Skeletal muscle satellite cell (primary cell): Measurements from ENCODE around the gene ARL4D.

ENCODE experiments used
- H3K27me3 ChIP-seq: 2 replicates; pipeline ENCODE4 v1.7.0; 2013; ENCODE audit warnings: low read length; ENCODE audit not compliant: control insufficient read depth, insufficient read depth
- H3K36me3 ChIP-seq: 2 replicates; pipeline ENCODE4 v1.7.0; 2013; ENCODE audit warnings: mild to moderate bottlenecking, control low read depth, low read length; ENCODE audit not compliant: insufficient read depth
- H3K4me1 ChIP-seq: 2 replicates; pipeline ENCODE4 v1.7.0; 2013; ENCODE audit warnings: low read length; ENCODE audit not compliant: control insufficient read depth, insufficient read depth
- H3K4me2 ChIP-seq: 2 replicates; pipeline ENCODE4 v1.7.0; 2013; ENCODE audit warnings: mild to moderate bottlenecking, low read length
- H3K4me3 ChIP-seq: 2 replicates; pipeline ENCODE4 v1.7.0; 2013; ENCODE audit warnings: low read length
- H3K9ac ChIP-seq: 2 replicates; pipeline ENCODE4 v1.7.0; 2013; ENCODE audit warnings: mild to moderate bottlenecking, low read depth, low read length, moderate library complexity
- H3K9me3 ChIP-seq: replicated peaks from 2 replicates; pipeline ENCODE4 v1.7.0; 2013; ENCODE audit warnings: mild to moderate bottlenecking, control low read depth, low read length

Gene ARL4D

DNA sequence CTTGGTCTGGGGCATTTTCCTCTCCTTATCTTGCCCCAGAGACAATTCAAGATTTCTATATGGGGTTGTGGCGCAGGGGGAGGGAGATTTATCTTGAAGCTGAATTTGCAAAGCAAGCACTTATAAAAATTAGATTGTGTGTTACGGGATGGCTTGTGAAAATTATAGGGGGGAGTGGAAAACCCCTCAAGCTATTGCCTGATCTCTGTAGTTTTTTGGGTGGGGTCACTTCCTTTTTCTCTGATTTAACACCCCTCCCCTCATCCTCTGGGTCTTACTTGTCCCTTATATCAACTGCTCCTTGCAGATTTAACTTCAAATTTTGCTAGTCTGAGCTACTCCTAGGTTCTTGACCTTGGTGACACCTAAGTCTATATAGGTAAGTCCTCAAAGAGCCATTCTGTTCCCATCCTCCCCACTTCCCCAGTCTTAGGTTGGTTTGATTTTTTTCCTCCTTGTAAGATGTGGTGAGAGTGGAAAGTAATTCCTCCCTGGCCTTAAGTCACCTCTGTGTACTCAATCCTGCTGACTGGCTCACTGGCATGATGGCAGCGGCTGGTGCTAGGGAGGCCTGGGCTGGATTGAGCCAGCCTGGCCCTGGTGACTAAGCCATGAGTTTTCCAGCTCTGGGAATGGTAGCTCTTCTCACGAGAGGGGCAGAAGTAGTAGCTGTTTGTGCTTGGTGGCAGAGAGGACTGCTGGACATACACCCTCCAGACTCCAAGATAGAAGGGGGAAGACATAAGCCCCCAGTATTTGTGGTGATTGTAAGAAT is 2.3 kb downstream of the ARL4D start:
- H3K4me3 ChIP-seq = peak overlapping the region; percentile 96
- H3K4me1 ChIP-seq = peaks cover 31% of the 10 kb centered on the region
- peaks cover 24% of the 10 kb centered on the region for H3K36me3 ChIP-seq
- H3K27me3 ChIP-seq = no peaks in the 10 kb centered on the region
- no peaks in the 10 kb centered on the region for H3K9me3 ChIP-seq
- peak overlapping the region; percentile 94 for H3K4me2 ChIP-seq
- peak overlapping the region; percentile 95 for H3K9ac ChIP-seq

DNA sequence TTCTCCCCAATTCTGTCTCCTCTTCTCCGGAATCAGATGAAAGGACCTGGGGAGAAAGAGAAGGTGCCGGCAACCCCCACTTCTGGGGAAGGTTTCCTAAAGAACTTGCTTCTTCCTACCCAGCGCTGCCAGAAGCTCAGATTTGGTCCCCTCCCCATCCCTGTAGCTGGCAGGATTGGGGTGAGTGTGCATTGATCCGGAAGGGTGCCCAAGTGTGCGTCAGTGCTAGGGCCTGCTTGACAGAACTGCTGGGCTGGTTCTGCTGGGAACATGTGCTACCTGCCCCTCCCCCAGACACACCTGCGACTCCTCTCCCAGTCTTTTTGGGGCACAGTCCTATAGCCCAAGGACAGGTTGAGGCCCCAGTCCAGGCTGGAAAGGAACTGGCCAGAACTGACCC is 3.3 kb downstream of the ARL4D start:
- Histone ChIP-seq H3K4me2 (peak overlapping the region; percentile 94), H3K9me3 (no peaks in the 10 kb centered on the region), H3K27me3 (no peaks in the 10 kb centered on the region), H3K36me3 (peaks cover 24% of the 10 kb centered on the region), H3K9ac (peak overlapping the region; percentile 95), H3K4me3 (no peak overlapping the region), H3K4me1 (peaks cover 35% of the 10 kb centered on the region)

DNA sequence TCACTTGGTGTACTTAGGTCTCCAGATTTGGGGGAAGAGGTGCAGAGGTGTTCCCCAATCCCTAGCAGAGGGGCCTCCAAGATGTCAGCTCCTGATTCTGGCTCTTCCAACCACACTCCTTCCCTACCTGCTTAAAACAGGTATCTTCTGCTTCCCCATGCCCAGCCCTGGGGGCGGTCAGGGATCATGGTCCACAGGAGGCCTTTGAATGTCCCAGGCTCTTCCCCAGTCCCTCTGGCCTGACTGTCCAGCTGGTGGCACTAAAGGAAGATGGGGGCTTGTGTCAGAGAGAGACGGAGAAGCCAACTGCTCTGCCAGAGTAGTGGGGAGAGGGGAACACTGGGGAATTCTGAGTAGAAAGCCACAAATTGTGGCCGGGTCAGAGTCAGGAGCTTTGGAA is 3.8 kb downstream of the ARL4D start:
- no peaks in the 10 kb centered on the region for H3K27me3 ChIP-seq
- H3K9me3 ChIP-seq = no peaks in the 10 kb centered on the region
- H3K4me1 ChIP-seq = peaks cover 39% of the 10 kb centered on the region
- H3K36me3 ChIP-seq = peaks cover 24% of the 10 kb centered on the region
- H3K4me3 ChIP-seq = no peak overlapping the region
- no peak overlapping the region for H3K9ac ChIP-seq
- no peak overlapping the region for H3K4me2 ChIP-seq

DNA sequence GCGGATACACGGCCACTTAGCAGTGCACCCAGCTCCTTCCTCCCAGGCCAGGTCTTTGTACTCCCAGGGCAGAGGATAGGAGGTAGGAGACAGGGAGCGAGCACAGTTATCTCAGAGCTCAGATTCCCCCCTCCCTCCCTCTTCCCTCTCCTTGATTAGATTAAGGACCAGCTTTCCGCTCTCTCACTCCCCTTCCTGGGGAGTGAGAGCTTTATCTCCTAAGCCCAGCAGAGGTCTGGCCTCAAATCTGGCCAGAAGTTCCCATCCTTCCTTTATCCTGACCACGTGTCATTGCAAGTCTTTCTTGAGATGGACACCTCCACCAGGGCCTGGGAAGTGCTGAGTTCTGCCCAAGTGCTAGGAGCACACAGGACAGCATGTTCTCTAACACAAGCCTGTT is 5.1 kb downstream of the ARL4D start:
- Histone ChIP-seq H3K4me3 (no peak overlapping the region), H3K27me3 (no peaks in the 10 kb centered on the region), H3K9me3 (no peaks in the 10 kb centered on the region), H3K36me3 (peaks cover 24% of the 10 kb centered on the region), H3K4me2 (no peak overlapping the region), H3K9ac (no peak overlapping the region), H3K4me1 (peaks cover 39% of the 10 kb centered on the region)

DNA sequence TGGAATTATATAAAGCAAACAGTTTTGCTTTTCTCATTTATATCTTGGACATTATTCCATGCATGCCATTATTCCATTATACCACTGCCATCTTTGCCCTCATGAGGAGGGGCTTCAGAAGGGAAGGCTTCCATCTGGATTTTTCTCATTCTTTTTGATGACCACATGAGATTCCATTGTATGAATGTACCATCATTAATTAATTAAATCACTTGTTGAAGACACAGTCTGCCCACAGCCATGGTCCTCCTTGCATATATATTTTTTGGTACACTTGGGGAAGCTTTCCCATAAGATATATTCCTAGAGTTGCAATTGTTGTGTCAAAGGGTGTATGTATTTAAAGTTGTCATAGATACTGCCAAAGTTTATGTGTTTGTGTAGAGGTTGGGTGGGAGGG is 7.1 kb downstream of the ARL4D start:
- Histone ChIP-seq H3K9me3 (no peaks in the 10 kb centered on the region), H3K36me3 (peaks cover 15% of the 10 kb centered on the region), H3K9ac (no peak overlapping the region), H3K4me3 (no peak overlapping the region), H3K27me3 (no peaks in the 10 kb centered on the region), H3K4me2 (no peak overlapping the region), H3K4me1 (peaks cover 25% of the 10 kb centered on the region)

DNA sequence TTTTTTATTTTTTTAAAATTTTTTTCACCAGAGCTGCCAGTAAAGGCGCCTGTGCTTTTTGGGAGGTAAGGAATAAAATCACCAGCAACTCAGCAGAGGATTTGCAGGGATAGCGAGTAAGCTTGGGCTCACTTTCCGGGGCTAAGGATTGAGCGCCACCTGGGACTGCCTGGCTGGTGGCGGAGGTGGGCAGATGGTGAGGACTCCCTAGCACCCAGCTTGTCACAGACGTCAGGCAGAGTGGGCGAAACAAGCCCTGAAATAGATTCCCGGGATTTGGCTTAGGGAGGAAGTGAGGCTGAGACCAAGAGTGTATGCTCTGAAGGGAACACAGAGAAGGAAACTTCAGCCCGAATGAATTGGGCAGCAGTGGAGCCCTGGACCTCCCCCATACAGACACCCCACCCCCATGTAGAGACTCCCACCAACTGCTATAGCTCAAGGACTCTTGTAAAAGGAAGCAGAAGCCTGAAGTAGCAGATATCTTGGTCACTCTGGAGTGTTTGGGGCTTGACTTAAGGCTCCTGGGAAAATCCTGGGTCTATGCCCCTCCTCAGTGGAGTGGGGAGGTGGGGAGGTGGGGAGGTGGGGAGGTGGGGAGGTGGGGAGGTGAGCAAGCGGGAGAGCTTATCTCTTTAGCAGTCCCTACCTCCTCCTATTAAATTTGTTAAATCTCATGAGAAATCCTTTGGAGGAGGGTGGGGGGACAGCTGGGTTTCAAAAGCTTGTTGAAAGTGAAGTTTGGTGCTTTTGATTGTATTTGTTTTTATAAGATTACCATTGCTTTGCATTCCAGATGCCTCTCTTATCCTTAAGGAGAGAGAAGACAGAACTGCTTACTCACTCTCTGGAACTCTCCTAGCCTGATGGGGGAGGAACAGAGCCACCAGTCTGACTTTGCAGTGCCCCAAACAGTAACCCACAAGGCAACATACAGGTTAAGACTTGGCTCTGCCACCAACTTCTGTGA is 8.2 kb downstream of the ARL4D start:
- H3K27me3 ChIP-seq = no peaks in the 10 kb centered on the region
- H3K4me3 ChIP-seq = no peak overlapping the region
- peak overlapping the region; percentile 7 for H3K4me2 ChIP-seq
- H3K36me3 ChIP-seq = peaks cover 10% of the 10 kb centered on the region
- H3K9me3 ChIP-seq = no peaks in the 10 kb centered on the region
- no peak overlapping the region for H3K9ac ChIP-seq
- H3K4me1 ChIP-seq = peaks cover 19% of the 10 kb centered on the region

DNA sequence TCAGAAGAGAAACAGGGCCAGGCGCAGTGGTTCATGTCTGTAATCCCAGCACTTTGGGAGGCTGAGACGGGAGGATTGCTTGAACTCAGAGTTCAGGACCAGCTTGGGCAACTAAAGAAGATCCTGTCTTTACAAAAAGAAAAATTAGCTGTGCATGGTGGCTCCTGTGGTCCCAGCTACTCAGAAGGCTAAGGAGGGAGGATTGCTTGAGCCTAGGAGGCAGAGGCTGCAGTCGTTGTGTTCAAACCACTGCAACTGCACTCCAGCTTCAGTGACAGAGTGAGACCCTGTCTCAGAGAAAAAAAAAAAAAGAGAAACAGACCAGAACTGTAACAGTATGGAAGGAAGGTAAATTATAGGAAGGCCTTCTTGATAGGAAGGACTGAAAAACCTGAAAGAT is 10.3 kb downstream of the ARL4D start:
- Histone ChIP-seq H3K4me3 (no peak overlapping the region), H3K9me3 (no peaks in the 10 kb centered on the region), H3K4me1 (peaks cover 17% of the 10 kb centered on the region), H3K4me2 (no peak overlapping the region), H3K27me3 (no peaks in the 10 kb centered on the region), H3K36me3 (no peaks in the 10 kb centered on the region), H3K9ac (no peak overlapping the region)

DNA sequence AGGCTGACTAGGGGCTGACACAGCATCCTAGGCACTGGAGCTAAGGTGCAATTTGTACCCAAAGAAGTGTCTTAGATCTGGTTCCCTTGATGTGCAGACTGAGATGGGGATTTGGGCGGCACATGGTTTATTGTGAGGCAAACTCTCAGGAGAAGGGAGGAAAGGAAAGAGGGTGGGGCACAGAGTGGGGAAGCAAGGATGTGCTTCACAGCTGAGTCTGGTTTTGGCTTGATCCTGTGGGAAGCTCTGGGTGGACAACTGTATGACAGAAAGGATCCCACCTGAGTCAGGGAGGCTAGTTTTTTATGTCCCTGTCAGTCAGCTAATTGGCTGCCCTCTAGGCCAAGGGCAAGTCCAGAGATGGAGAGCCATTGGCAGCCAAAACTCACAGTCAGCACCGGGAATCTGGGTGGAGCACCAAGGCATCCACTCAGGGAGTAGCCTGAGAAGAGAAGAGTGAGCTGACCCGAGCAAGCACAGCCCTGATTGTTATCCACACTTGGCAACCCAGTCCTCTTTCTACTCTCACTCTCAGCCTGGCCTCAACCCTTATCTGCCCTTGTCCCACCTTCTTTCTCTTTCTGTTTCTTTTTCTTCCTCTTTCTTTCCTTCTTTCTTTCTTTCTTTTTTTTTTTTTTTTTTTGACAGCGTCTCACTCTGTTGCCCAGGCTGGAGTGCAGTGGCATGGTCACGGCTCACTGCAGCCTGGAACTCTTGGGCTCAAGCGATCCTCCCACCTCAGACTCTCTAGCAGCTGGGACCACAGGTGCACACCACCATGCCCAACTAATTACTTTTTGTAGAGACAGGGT is 12.0 kb downstream of the ARL4D start:
- H3K4me2 ChIP-seq = no peak overlapping the region
- peaks cover 17% of the 10 kb centered on the region for H3K4me1 ChIP-seq
- H3K9ac ChIP-seq = no peak overlapping the region
- no peak overlapping the region for H3K4me3 ChIP-seq
- H3K27me3 ChIP-seq = no peaks in the 10 kb centered on the region
- H3K9me3 ChIP-seq = no peaks in the 10 kb centered on the region
- no peaks in the 10 kb centered on the region for H3K36me3 ChIP-seq

DNA sequence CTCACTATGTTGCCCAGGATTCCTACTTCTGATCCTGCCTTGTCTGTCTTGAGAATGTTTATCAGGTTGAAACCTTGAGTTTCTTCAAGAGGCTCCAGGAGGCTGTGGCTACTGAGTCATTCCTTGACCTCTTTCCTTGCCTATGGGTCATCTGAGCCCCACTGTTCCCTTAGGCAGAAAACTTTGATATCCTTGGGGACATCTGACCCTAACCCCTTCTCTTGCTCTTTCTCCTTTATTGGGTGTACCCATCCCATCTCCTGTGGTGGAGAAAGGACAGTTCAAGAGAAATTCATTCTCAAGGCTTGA is 12.5 kb downstream of the ARL4D start:
- Histone ChIP-seq H3K4me2 (no peak overlapping the region), H3K9me3 (no peaks in the 10 kb centered on the region), H3K9ac (no peak overlapping the region), H3K27me3 (no peaks in the 10 kb centered on the region), H3K4me1 (peaks cover 17% of the 10 kb centered on the region), H3K36me3 (no peaks in the 10 kb centered on the region), H3K4me3 (no peak overlapping the region)

DNA sequence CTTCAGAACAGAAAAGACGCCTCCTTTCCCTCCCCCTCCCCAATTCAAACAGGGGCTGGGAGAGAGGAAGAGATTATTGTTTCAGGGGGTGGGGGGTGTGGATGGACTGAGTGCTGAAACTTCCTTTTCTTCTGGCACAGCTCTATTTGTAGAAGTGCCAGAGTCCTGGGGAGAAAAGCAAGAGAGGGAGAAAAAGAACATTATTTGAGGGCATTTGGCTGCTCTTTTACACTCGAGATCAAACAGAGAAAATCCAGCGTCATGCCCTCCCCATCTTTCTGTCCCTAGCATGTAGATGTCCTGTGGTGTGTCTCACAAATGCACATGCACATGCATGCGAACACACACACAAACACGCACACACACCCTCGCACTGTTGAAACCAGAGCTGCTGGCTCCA is 13.0 kb downstream of the ARL4D start:
- Histone ChIP-seq H3K27me3 (no peaks in the 10 kb centered on the region), H3K4me3 (no peak overlapping the region), H3K4me2 (no peak overlapping the region), H3K9ac (no peak overlapping the region), H3K9me3 (no peaks in the 10 kb centered on the region), H3K36me3 (no peaks in the 10 kb centered on the region), H3K4me1 (peaks cover 15% of the 10 kb centered on the region)

DNA sequence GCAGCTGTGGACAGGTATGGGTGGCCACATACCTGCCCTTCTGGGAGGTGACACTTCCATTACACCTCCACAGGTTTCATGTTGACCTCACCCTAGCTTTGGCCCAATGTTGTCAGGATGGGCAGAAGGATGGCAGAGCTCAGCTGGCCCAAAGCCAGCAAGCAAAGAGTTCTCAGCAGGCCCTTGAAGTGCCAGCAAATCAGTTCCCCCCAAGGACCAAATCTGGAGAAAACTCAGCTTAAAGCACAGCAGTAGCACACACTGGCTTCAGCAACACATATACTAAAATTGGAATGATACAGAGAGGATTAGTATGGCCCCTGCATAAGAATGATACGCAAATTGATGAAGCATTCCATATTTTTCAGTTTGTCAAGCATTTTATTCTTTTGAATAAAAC is 13.4 kb downstream of the ARL4D start:
- Histone ChIP-seq H3K4me1 (peaks cover 16% of the 10 kb centered on the region), H3K36me3 (no peaks in the 10 kb centered on the region), H3K9ac (no peak overlapping the region), H3K27me3 (no peaks in the 10 kb centered on the region), H3K4me2 (no peak overlapping the region), H3K9me3 (no peaks in the 10 kb centered on the region), H3K4me3 (no peak overlapping the region)
